GM18526 (cell line): Measurements from ENCODE around the gene RAP1GDS1.

Source experiments
- POLR2A ChIP-seq: IDR thresholded peaks from 3 replicates; pipeline ENCODE4 v1.6.1; 2011; ENCODE audit not compliant: insufficient read length; ENCODE audit errors: extremely low read depth

RAP1GDS1 gene

DNA sequence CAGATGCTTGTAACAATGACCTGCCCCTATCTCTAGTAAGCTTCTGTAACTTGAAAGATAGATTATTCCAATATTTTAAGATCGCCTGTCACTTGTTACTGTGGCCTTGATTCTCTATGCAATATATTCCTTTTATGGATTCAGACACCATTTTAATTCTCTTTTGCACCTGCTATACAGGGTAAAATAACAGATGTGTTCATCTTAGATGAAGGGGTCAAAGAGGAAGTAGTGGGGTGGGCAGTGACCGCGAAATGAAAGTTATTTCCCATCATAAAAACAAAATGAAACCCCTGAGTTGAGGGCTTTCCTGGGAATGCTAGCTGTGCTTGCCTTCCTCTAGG is 221.3 kb downstream of the RAP1GDS1 start:
- TF ChIP-seq POLR2A: no peak

DNA sequence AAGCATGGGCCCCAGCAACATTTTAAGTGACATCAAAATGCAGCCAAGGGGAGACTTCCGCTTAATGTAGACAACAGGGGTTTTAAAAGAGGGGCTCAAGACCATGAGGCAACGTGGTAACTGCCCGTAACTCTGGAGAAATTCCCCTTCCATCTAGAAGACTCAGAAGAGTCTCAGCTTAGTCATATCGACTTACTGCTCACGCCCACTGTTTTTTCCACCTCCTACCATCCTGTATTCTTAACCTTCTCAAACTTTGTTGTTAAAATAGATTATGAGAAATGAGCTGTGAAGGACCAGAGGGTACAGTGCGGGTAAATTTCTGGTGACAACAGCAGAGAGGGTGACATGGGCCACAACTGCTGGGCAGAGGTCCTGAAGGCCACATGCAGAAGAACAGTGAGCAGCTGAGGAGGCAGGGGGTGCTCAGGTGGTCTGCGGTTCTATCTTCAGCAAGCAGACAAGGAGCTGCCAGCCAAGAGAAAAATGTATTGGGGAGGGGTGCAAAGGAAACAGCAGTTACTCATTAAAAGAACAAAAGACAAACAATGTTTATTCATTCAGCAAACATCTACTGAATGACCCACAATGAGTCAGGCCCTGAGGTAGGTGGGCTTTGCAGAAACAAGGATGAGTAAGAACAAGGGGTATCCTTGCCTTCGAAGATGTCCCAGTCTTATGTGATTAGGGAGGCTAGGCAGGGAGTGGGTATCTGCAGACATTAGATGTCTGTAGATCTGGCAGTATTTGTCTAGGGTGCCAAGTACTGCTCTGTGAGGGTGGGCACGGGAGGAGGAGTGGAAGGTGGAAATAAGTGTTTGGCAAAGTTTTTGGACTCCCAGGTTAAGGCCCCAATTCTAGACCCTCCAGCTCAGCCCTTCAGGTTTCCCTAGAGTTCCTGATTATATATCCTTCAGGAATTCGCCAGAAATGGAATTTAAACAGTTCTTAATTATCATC is 221.9 kb downstream of the RAP1GDS1 start:
- no peak for TF ChIP-seq POLR2A

DNA sequence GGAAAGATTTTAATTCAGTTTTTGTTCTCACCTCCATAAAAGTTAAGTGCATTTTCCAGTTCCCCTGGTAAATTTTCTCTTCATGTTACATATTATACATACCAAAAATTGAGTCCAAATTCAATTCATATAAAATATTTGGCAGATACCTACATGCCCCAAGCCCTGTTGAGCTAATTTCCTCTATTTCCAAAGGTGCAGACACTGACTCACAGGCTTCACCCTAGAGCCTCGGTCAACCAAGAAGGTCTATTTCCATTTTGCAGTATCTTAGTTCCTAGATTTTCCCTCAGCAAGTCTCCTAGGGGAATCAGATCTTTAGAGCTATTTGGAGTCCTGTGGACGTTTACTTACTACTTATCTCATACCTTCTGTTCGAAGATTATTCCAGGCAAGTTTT is 222.8 kb downstream of the RAP1GDS1 start:
- TF ChIP-seq POLR2A: no peak

DNA sequence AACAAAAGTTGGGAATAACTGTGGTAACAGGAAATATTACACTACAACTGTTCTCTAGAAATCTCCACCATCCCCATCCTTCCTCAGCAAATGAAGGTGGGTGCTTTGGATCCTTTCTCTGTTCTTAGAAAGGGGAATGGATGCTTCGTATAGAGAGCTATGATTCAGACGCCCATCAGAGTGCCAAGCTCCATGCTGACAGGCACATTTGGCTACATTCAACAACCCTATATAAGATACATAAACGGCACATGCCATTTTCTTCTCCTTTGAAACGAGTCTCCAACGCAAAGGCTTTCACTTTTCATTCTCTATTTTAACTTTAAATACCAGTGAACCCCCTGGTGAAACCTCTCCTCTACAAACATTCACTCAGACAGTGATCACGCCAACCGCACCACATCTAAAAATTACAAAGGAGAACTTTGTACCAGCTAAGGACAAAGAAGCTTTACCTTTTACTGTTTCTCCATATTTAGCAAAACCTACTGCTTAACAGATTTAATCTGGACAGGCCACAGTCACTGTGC is 224.7 kb downstream of the RAP1GDS1 start:
- no peak for TF ChIP-seq POLR2A

DNA sequence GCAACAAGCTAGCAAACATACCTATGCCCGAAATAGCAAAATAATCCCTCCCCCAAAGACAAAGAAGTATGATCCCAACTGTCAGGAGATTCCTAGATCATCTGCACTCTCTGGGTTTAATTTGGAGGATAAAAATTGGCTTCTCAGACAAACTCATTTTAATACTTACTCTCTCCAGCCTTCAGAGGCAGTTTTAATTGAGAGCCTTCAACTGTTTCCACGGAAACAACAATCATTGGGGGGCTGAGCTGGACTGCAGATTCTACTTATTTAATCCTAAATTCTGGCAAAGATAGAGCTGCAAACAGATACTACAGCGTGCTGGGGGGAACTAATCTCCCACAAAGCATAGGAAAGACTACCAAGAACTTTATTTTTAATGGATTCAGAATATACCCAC is 229.1 kb downstream of the RAP1GDS1 start:
- TF ChIP-seq POLR2A: no peak

DNA sequence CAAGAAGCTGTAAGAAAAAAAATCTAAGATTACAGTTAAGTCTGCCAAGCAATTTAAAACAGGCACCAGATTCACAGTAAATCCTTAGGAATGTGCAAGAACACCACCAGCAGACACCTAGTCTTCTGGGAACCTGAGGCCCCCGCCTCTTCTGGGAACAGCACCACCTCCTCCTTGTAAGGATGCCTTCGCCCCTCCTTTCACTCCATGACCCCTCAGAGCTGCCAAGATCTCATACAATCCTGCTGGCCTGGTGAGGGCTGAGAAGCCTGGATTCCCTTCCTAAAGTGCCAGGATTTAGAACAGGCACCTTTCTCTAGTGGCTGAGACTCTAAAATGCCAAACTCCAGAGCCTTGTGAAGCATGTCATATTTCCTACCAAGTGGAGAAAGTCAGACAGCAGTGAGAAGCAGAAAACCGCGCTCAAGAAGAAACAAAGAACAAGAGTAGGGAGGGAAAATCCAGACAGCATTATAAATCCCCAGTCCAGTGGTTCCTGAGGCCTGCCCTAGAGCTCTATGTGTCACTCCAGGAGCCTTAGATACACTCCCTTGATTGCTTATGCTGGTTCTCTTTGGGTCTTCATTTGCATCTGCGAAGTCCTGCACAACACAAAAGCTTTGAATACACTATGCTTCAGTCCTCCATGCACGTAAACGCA is 230.8 kb downstream of the RAP1GDS1 start:
- TF ChIP-seq POLR2A: no peak

DNA sequence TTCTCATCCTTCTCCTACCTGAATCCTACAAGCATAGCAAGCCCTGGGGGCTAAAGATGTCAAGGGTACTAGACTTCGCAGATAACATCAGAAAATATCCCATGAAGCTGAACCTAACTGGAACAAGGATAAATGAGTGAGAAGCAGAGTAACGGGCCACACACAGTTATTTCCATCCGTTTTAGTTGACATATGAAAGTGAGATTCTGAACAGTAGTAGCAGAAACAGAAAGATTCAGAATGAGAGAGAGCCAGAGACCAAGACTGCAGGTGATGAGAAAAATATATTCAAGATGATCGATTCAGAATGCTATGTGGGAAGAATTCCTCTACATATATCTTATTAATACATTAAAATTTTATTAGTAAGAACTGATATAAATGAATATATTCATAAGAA is 232.1 kb downstream of the RAP1GDS1 start:
- TF ChIP-seq POLR2A: no peak
